Stimulated activated CD8-positive, alpha-beta memory T cell treated with anti-CD3 and anti-CD28 coated beads, Interleukin-4, amount 100 ng/mL, for 4 hours (primary cell): ENCODE measurements around the gene LELP1.
"Not testable (repeated sequence)": the region's sequence is repeated elsewhere in the genome, so short reads cannot be mapped to it uniquely, and the experiment has no call there.

ENCODE experiments used
- DNase-seq, 2 donors: peaks; one replicate each; pipeline ENCODE4 v3.0.0-alpha.2; 2020; ENCODE audit warnings: low read depth in 2 of 2, low spot score in 1 of 2

LELP1 gene

DNA sequence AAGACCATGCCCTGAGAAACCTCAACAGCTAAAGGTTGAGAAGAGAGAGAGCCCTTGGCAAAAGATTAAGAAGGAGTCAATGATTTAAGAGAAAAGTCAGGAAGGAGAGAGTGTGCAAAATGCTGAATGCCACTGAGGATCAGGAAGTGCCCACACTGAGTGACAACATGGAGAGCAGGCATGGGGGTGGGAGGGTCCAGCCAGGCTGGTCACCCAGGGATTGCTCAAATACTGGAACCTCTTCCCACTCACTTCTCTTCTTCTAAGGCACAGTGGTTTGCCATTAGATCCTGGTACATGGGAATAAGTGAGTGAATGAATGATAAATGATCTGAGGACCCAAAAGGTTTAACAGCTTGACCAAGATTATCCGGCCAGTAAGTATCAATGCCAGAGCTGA, 25.3 kb downstream of the LELP1 start:
- DNase-seq = no peak

DNA sequence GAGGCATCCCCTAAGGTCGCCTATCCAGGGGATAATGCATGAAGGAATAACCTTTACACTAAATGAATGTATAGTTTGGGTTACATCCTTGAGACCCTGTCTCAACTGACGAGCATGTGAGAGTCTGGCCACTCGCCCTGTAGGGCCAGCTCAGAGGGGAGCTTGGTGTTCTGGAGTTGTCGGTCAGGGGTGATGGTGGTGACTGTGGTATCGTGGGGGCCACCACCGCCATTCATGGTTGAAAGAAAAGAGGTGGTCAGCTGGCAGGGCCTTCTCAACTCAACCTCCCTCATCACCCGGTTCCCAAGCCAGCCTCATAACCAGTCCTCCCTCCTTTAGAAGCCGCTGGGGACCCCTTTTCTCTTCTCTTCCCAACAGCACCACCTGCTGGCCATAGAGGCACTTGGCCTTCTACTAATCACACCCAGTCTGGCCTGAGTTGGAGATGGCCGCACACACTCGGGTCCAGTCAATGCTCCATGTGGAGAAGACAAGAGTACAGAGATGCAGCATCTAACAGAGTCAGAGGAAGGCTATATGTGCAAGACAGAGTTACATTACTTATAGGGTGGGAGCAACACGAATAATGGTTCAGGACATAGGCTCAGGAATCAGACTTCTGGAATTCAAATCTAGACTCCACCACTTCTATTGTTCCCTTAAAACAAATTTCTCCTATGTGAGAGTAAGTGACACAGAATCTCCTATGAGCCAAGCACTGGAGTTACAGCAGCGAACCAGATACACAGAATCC, 26.0 kb downstream of the LELP1 start:
- not testable (repeated sequence) for DNase-seq

DNA sequence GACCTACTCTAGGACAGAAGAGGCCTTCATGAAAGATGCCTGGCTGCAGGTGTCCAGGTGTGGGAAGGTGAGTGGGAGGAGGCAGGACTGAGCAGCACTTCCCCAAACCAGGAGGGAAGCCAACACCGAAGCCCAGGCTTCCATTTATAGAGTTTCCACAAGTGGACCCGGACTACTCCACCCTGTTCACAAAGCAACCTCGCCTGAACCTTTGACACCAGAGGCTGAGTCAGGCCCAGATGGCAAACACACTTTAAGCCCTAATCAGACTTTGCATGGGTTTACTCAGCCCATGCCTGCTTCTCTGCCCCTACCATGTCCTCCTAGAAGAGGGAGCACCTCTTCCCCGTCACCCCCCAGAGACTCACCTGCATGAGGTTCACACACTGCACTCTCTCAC, 28.1 kb downstream of the LELP1 start:
- DNase-seq = no peak

DNA sequence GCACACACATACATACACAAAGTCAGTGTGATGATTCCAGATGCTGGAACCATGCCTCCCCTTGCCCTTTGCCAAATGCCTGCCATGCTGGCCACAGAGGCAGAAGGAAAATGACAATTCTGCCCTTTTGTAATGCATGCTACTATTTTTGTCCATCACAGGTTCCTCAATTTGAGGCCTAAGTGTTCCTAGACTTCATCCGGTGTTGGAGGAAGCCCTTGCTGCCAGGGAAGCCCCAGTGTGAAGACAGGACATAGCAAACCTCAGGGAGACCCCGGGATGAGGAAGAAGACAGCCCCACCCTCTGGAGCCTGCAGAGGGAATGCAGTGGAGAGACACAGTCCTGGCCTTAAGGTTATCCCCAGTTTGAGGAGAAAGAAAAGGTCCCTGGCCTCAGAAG, 28.6 kb downstream of the LELP1 start:
- DNase-seq = no peak

DNA sequence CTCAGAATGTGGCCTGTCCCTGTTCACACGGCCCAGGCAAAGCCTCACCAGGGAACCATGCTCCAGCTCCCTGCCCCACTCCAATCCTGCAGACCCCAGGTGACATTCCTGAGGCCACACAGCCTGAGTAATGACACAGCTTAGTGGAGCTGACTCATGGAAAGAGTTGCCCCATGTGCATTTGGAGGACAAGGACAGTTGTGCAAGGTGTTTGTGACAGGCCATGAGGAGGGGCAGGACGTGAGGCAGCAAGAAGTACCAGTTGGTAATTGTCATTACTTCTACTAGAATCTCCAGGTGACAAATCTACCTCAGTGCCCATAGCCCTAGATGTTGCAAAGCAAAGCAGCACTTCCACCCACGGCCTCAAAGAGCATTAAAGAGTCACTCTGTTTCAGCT, 29.3 kb downstream of the LELP1 start:
- no peak for DNase-seq

DNA sequence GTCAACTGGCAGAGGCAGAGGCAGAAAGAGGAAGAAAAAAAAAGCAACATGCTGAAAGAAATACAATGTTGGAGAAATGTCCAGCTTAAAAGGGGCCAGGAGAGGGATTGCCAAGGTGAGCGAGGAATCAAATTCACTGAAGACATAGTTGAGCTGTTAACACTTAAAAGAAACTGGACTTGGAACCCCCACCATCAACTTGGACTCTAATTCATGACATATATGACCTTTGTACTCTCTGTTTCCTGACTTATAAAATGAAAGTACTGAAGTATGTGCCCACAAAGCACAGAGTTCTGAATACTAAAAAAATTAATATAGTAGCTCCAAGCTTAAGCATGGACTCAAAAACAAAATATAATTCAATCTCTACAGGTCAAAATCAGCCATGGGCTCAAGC, 30.2 kb downstream of the LELP1 start:
- no peak for DNase-seq

DNA sequence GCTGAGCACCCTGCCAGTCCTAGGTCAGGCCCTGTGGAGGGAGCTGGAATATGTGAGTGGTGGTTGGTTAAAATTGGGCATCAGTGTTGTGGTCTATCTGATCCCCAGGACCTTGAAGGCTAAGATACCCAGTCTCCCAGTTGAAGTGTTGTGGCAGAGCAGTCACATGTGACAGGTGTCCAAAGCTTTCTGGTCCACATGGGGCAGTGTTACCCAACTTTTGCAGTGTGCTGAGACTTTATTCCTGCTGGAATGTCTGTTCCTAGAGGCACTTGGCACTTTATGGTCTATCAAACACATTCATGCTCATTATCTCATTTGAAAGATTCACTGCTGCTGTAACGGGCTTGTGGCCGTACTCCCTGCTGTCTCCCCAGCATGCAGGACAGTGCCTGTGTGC, 35.3 kb downstream of the LELP1 start:
- no peak for DNase-seq

DNA sequence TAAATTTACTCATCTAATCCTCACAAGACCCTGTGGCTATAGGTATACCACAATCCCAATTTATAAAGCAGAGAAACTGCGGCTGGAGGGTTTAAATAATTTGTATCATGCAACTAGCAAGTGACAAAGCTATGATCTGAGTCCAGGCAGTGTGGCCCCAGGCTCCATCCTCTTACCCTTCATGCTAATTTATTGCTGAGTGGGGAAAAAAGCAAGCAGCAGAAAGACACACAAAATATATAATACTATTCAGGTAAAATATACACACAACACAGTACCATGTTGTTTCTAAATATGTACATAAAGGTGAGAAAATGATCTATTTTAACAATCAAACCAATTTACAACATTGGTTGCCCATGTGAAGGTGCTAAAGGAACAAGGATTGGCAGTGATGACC, 38.9 kb downstream of the LELP1 start:
- DNase-seq = no peak

DNA sequence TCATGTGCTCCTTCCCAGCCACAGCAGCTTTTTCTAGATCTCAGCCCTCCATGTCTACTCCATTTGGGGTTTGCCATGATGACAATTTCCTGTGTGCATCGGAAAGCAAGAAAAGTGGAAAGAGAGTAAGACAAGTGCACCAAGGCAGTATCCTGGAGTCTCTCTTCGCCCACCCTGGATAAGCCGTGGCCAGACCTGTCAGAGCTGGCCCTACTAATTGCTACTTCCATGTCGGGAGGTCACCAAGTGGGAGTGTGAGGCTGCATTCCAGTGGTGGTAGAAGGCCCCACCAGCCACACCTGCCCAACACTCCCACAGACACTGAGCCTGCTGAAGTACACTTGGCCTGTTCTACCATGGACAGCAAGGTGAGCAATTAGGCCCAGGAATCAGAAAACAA, 42.2 kb downstream of the LELP1 start:
- DNase-seq = no peak

DNA sequence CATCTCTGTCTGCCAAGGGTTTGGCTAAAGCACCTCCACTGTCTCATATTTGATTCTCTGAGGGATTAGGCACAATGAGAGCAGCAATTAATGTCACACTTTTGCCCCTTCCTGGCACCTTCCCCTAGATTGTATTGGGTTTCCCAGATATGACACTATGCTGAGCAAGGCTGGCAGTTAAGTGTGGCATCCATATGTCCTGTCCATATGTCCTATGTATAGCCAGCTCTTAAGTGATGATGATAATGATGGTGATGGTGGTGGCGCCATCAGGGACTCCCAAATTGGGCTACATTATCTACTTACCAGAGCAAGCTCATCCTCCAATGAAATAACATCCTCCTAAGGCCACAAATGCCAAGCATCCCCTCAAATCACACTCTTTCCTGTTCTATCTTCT, 42.8 kb downstream of the LELP1 start:
- no peak for DNase-seq

DNA sequence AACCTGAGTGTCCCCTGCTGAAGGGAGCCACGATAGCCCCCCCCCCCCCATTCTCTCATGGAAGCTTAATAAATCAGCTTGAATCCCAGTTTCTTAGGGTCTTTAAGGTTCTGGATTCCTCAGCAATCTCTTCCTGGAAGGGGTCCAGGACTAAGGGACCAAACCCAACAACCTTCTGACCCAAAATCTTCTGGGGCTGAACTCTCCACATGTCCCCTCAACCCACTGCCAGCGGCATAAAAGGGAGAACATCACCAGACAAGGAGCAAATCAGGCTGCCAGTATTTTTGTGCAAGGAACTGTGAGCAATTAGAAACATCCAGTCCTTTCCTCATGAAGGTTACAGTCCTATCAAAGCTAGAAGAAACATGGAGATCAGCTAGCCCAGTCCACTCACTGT, 43.6 kb downstream of the LELP1 start:
- DNase-seq = no peak

DNA sequence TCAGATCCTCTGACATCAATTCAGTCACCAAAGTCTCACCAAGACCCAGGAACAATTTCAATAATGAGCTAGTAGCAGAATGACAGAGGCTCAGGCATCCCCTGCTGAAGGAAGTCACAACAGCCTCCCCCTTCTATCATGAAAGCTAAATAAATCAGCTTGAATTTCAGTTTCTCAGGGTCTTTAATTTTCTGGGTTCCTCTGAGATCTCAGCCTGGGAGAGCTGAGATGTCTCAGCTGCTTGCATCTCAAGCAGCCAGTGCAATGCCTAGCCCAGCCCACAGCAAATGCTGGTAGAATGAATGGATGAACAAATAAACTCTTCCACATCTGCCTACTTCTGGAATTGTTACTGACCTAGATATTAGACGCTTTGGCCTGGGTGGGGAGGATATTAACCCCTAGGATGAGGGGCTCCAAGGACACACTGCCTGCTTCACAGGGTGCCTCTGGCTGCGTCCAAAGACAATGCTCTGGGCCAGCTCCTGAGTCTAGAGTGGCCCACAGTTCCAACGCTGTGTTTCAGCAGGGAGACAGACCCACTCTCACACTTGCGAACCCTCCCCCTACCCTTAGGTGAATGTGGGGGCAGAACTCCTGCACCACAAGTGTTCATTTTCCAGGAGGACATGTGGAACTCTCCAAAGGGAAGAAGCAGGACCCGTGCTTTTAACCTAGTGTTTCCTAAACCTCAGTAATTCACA, 45.1 kb downstream of the LELP1 start:
- DNase-seq = no peak

DNA sequence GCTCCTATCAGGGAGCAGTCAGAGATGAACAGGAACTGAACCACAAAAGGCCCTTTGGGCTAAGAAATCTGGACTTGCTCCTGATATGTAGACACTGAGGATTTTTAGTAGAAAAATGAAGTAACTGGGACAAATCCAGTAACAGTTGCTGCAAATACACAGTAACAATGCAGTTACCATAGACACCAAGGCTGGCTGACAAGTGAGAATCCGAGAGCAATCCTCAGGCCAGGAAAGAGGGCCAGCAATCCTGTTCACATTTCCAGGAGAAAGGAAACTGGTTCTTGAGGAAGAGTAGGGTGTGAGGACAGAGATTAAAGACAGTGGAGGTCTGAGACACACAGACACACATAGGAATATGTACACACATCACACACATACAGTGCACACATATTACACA, 46.9 kb downstream of the LELP1 start:
- DNase-seq = no peak

DNA sequence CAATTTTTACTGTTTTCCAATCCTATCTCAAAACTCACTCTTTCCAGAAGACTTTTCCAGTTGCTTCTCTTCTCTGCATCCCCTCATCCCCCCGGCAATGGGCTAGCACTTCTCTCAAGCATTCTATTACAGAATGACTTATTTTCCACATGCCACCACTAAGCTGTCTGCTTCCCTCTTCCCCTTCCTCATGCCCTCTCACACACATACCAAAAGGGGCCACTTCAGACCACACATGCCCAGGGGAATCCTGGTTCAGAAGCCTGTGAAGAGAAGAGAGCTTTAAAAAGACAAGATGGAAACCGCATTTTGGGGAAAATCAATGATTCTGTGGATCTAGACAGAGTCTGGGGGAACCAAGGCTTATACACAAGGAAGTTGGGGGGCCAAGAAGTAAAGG, 47.9 kb downstream of the LELP1 start:
- no peak for DNase-seq

DNA sequence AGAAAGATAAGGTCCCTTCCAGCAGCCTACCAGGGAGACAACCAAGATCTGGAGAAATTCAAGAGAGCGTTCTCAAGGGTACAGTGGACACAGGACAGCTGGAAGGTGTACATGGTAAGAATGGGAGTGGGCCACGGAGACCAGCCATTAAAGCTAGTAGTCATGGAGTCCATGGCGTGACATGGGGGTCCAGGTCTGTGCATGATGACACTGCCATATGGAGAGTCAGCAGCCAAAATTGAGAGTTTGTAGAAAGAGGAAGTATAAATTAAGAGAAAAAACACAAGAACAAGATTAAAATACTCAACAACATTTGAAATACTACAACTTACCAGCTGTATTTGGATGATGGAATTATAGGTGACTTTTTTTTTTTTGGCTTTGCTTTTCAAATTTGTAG, 48.3 kb downstream of the LELP1 start:
- DNase-seq = no peak

DNA sequence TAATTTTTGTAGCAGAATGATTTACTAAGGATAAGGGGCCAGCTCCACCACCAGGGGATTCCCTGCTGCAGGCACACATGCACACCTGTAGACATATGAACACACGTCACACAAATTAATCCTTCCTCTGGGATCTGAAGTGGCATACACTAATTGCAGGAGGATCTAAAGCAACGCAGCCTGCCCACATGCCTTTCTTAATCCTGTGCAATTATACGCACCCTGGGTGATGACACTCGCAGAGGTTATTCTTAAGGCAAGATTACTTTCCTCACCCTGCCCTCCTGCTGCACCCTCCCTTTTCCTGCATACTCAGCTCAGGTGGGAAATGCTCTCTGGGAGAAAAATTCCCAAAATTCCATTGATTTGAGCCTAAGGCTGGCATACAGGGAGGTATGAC, 48.8 kb downstream of the LELP1 start:
- DNase-seq = no peak

DNA sequence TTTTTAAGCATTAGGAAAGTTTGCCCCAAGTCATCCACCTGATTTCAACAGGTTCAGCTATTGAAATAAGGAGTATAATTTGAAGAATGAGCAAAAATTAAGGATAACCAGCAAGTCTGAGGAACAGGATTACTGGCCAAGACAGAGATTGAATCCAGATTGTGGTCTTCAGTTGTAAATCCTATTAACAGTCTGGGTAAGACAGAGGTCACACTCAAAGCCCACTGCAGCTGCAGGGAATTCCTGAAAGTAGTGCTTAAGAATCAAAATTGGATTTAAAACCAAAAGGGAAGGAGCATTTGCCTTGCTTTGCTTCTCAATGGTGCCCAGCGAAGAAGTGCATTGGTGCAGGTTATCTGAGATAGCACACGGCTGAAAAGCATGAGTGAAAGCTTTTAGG, 49.8 kb downstream of the LELP1 start:
- no peak for DNase-seq

DNA sequence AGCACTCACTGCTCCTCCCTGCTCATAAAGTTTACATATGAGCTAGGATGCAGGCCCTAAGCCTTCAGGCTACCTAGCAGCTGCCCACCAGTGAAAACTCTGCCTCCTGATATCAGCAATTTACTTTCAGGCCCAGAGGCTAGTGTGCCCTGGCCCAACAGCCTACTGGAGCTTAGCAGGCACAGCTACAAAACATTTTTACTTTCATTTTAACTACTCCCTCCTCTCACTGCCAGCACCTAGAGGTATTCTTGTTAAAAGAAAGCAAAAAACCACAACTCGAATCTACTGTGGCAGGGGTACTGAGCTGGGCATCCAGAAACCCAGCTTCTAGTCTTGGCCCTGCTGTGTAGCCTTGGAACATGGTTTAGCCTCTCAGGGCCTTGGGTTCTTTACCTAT, 50.5 kb downstream of the LELP1 start:
- DNase-seq = no peak
